Glutamatergic neuron (in vitro differentiated cells): ENCODE measurements around the gene C2orf68. TPM values are rescaled to one million over a fixed set of nuclear protein-coding genes. Genes with fewer than 3 reads are reported as not detected.

Experiments
- DNase-seq: peaks from one replicate; pipeline ENCODE4 v3.0.0; 2022
- H3K27ac Mint-ChIP-seq: one replicate; pipeline ENCODE4 v1.8.0; 2020; ENCODE audit warnings: mild to moderate bottlenecking, mixed read lengths, inconsistent platforms; ENCODE audit not compliant: unreplicated experiment
- H3K27me3 Mint-ChIP-seq: one replicate; pipeline ENCODE4 v1.8.0; 2020; ENCODE audit warnings: mild to moderate bottlenecking, moderate library complexity, mixed read lengths, inconsistent platforms; ENCODE audit not compliant: unreplicated experiment
- H3K36me3 Mint-ChIP-seq: one replicate; pipeline ENCODE4 v1.8.0; 2020; ENCODE audit warnings: mild to moderate bottlenecking, mixed read lengths, inconsistent platforms; ENCODE audit not compliant: unreplicated experiment
- H3K4me1 Mint-ChIP-seq: one replicate; pipeline ENCODE4 v1.8.0; 2020; ENCODE audit warnings: mild to moderate bottlenecking, low read depth, mixed read lengths, inconsistent platforms; ENCODE audit not compliant: unreplicated experiment
- H3K4me3 Mint-ChIP-seq: one replicate; pipeline ENCODE4 v1.8.0; 2020; ENCODE audit warnings: mild to moderate bottlenecking, mixed read lengths, inconsistent platforms; ENCODE audit not compliant: unreplicated experiment
- H3K9me3 Mint-ChIP-seq: one replicate; pipeline ENCODE4 v1.8.0; 2020; ENCODE audit warnings: mild to moderate bottlenecking, moderate library complexity, mixed read lengths, inconsistent platforms; ENCODE audit not compliant: unreplicated experiment
- CTCF ChIP-seq: fragments of 200-600 bp; sonication (generic); IDR thresholded peaks from one replicate; pipeline ENCODE4 v1.5.0; 2021; ENCODE audit not compliant: partially characterized antibody, unreplicated experiment
- total RNA-seq: library from RNA; stranded (reverse); fragmentation: NEBNext Ultra II Directional; extraction: Animal tissue kit (Norgen Biotek cat#: 25700); gene quantifications from one replicate; pipeline ENCODE4 v1.2.1, GENCODE V29; 2021; ENCODE audit not compliant: unreplicated experiment

C2orf68 gene
- total RNA-seq, 1 donor from 2014 or later: 51.0 TPM

- Mint-ChIP-seq H3K9me3 (no peaks in the 10 kb centered on the region), H3K27me3 (peaks cover 4% of the 10 kb centered on the region), H3K27ac (no peak overlapping the region), H3K36me3 (no peaks in the 10 kb centered on the region), H3K4me3 (no peak overlapping the region), H3K4me1 (no peaks in the 10 kb centered on the region)
- TF ChIP-seq CTCF: no peak
- no peak for DNase-seq
Measured at GRCh38 chr2:85656468-85656867, 44.6 kb upstream of the C2orf68 start.

GRCh38 chr2:85655961-85656417 lies 44.1 kb upstream of the C2orf68 start:
- TF ChIP-seq CTCF: no peak
- no peak overlapping the region for H3K27ac Mint-ChIP-seq
- no peak for DNase-seq
- no peaks in the 10 kb centered on the region for H3K4me1 Mint-ChIP-seq
- H3K4me3 Mint-ChIP-seq: no peak overlapping the region
- H3K9me3 Mint-ChIP-seq: no peaks in the 10 kb centered on the region
- peaks cover 4% of the 10 kb centered on the region for H3K27me3 Mint-ChIP-seq
- H3K36me3 Mint-ChIP-seq: no peaks in the 10 kb centered on the region

GRCh38 chr2:85653996-85654395 lies 42.1 kb upstream of the C2orf68 start:
- no peaks in the 10 kb centered on the region for H3K9me3 Mint-ChIP-seq
- TF ChIP-seq CTCF: no peak

GRCh38 chr2:85652056-85652455 lies 40.2 kb upstream of the C2orf68 start:
- H3K36me3 Mint-ChIP-seq: no peaks in the 10 kb centered on the region

More at GRCh38 chr2:85653996-85654395, 42.1 kb upstream of the C2orf68 start:
- Mint-ChIP-seq H3K27ac (no peak overlapping the region), H3K36me3 (no peaks in the 10 kb centered on the region), H3K4me3 (no peak overlapping the region), H3K4me1 (no peaks in the 10 kb centered on the region), H3K27me3 (peaks cover 1% of the 10 kb centered on the region)
- no peak for DNase-seq

GRCh38 chr2:85651097-85651496 lies 39.2 kb upstream of the C2orf68 start:
- Mint-ChIP-seq H3K27ac (no peak overlapping the region), H3K9me3 (no peaks in the 10 kb centered on the region), H3K4me3 (no peak overlapping the region), H3K27me3 (no peaks in the 10 kb centered on the region), H3K4me1 (no peaks in the 10 kb centered on the region), H3K36me3 (no peaks in the 10 kb centered on the region)
- TF ChIP-seq CTCF: no peak
- DNase-seq: no peak

More at GRCh38 chr2:85652056-85652455, 40.2 kb upstream of the C2orf68 start:
- no peaks in the 10 kb centered on the region for H3K9me3 Mint-ChIP-seq
- H3K4me1 Mint-ChIP-seq: no peaks in the 10 kb centered on the region
- TF ChIP-seq CTCF: no peak
- H3K27me3 Mint-ChIP-seq: no peaks in the 10 kb centered on the region
- no peak overlapping the region for H3K4me3 Mint-ChIP-seq
- no peak overlapping the region for H3K27ac Mint-ChIP-seq
- DNase-seq: no peak
